22Rv1 (cell line): Measurements from ENCODE around the gene CCDC154.

Experiments used
- H3K27ac ChIP-seq: fragments of 450-650 bp; 2 replicates; pipeline ENCODE4 v1.5.1; 2017
- ZFX ChIP-seq: fragments of 450-650 bp; IDR thresholded peaks from 2 replicates; pipeline ENCODE4 v1.6.1; 2017; ENCODE audit warnings: antibody characterized with exemption, borderline replicate concordance
- TF ChIP-seq, protein P1 (sequence below): fragments of 450-650 bp; IDR thresholded peaks from 2 replicates; pipeline ENCODE4 v1.5.1; 2017; ENCODE audit warnings: mild to moderate bottlenecking

Gene CCDC154

DNA sequence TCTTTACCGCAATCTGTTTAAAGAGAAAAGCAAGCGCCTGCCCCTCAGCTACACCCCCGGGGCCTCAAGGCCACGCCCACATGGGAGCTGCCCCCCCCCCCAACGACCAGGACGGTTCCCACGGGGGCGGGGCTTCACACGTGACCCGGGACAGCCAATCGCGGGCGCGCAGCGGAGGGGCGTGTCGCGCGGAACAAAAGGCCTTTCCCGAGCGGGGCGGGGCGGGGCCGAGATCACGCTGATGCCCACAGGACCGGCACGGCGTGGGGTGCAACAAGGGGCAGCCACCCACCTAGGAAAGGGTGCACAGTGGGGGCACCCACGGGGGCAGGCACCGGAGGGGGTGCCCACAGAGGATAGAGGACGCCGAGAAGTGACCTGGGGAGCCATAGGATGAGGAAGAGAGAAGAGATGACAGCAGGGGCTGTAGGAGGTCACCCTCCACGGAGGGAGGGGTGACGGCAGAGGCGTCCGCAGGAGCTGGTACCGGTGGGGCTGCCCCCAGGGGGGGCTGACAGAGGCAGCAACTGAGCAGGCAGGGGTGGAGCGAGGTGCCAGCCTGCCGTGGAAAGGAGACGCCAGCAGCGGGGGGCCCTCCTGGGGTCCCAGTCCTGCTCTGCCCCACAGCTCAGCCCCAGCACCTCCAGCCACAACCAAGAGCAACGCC, 36.1 kb downstream of the CCDC154 start:
- no peak for TF ChIP-seq ZFX
- TF ChIP-seq, protein P1, sequence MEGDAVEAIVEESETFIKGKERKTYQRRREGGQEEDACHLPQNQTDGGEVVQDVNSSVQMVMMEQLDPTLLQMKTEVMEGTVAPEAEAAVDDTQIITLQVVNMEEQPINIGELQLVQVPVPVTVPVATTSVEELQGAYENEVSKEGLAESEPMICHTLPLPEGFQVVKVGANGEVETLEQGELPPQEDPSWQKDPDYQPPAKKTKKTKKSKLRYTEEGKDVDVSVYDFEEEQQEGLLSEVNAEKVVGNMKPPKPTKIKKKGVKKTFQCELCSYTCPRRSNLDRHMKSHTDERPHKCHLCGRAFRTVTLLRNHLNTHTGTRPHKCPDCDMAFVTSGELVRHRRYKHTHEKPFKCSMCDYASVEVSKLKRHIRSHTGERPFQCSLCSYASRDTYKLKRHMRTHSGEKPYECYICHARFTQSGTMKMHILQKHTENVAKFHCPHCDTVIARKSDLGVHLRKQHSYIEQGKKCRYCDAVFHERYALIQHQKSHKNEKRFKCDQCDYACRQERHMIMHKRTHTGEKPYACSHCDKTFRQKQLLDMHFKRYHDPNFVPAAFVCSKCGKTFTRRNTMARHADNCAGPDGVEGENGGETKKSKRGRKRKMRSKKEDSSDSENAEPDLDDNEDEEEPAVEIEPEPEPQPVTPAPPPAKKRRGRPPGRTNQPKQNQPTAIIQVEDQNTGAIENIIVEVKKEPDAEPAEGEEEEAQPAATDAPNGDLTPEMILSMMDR, result no peak
- H3K27ac ChIP-seq, result no peak overlapping the region

DNA sequence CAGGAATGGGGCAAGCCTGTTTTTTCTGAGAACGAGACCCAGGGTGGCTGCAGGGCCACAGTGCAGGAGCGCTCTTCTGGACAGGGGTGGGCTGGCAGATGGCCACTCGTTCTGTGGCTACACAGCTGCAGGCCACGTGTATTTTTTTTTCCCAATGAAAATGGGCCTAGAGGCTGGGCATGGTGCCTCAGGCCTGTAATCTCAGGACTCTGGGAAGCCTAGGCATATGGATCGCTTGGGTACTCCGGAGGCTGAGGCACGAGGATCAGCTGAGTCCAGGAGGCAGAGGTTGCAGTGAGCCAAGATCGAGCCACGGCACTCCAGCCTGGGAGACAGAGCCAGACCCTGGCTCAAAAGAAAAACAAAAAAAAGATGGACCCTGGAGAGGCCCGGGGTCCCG, 36.6 kb downstream of the CCDC154 start:
- no peak overlapping the region for H3K27ac ChIP-seq
- TF ChIP-seq, protein P1, result no peak
- TF ChIP-seq ZFX, result no peak

DNA sequence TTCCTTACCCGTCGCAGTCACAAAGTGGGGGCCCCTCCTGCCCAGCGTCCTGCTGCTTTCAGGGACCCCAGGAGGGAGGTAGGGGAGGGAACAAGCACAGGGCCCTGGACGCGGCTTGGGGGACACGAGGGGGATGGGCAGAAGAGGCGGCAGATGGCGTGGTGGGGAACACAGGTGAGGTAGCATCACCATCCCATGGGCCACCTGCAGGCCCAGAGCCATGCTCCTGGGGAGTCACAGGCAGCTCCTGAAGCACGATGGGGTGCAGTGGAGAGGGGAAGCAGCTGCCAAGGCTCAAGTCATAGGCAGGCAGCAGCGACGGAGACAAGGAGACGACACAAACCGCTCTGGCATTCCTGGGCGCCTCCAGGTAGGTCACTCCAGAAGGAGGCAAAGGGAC, 40.6 kb downstream of the CCDC154 start:
- H3K27ac ChIP-seq, result no peak overlapping the region
- TF ChIP-seq, protein P1, result no peak
- no peak for TF ChIP-seq ZFX

DNA sequence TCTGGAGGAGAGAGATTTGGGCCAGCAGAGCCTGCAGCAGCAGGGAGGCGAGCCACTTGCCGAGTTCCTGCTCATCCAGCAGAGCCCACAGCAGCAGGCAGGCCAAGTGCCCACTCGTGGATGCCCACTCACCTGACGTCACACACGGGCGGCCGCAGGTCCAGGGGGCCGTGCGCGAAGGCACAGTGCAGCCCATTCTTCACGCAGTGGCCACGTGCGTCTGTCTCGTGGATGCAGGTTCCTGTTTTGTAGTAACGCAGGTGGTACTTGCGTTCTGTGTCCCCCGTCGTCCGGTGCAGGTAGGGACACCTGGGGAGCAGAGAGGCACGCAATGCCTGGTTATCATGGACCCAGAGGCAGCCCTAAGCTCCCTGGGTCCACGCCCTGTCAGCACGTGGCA, 41.3 kb downstream of the CCDC154 start:
- no peak overlapping the region for H3K27ac ChIP-seq
- TF ChIP-seq, protein P1, result no peak
- no peak for TF ChIP-seq ZFX

DNA sequence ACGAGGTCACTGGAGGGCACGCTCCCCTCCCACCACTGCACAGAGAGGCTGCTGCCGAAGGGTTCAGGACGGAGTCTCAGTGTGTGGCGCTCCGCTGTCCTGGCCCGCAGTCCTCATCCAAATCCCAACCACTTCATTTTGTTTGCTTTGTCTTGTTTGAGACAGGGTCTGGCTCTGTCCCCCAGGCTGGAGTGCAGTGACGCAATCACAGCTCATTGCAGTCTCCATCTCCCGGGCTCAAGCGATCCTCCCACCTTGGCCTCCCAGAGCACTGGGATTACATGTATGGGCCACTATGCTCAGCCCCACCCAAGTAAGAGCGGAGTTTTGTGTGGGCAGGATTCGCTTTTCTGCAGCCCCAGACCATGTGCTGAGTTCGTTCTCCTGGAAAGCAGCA, 42.6 kb downstream of the CCDC154 start:
- TF ChIP-seq ZFX, result no peak
- TF ChIP-seq, protein P1, result no peak
- H3K27ac ChIP-seq, result no peak overlapping the region

DNA sequence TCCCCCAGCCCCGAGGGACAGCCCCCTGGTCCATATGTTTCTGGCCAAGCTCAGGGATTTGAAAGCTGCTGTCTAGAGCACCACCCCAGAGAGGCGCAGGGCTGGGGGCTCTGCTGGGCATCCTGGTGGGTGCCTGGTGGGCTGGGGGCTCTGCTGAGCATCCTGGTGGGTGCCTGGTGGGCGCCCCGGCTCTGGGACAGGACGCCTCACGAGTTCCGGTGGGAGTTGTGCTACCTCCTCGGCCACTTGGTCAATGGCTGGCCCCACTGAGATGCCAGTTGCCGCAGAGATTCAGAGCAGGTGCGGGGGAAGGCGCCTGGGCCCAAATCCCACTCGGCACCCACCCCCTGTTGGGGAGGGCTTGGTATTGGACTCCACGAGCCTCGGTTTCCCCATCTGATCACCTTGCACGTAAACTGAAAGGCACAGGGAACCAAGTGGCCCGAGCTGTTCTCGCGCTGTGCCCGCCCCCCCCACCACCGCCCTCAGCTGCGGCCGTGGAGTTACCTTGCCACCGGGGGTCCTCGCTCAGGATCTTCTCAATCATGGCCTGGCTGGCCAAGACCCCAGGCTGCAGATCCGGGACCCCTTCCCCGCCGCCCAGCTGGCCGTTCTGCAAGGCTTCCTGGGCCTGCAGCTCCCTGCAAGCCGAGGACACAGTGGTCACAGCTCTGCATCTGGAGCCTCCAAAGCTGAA, 43.1 kb downstream of the CCDC154 start:
- no peak overlapping the region for H3K27ac ChIP-seq
- TF ChIP-seq, protein P1, result no peak
- TF ChIP-seq ZFX, result no peak
